ENCODE results near the gene SLC5A9.

The SLC5A9 gene

DNA sequence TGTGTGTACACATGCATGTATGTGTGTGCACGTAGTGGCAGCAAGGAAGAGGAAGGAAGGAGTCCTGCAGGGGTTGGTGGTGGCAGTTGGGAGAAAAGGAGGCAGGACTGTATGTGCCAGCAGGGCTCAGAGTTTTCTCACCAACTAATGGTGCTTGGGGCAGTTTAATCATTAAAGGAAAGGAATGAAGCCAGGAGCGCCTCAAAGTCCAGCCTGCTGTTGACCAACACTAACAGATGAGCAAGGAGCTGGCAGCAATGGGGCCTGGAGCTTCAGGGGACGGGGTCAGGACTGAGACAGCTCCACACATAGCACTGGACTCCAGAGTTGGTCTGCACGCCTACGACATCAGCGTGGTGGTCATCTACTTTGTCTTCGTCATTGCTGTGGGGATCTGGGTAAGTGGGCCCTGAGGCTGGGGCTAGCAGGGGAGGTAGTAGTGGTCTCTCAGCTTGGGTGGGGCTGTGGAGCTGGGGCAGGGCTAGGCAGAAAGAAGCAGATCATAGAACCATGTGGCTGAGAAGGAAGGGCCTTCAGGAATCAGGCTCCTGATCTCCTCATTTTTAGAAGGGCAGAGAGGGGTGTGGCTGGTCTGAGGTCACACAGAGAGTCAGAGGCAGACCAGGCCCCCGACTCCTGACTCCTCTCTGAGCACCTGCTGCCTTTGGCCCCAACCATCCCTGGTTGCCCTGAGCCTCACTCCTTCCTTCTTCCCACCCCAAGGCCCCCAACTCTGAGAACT, at the start of gene SLC5A9:
Gene SLC5A9, plus strand, starts transcription at position 216 of the 742 bp plus-strand sequence. Its CDS starts 21 bp downstream, at position 237.
- Histone ChIP-seq H3K9ac (ENCODE audit: low read length) (no peak within 1 kb of the TSS), H3K27me3 (replicated peaks; ENCODE audit: control insufficient read depth, insufficient read depth, low read length) (peaks cover 27% of the 10 kb centered on the region), H3K36me3 (ENCODE audit: control insufficient read depth, insufficient read depth, low read length, severe bottlenecking) (no peaks in the 10 kb centered on the region), H3K4me1 (ENCODE audit: control insufficient read depth, insufficient read depth, low read length) (no peaks in the 10 kb centered on the region), H3K4me3 (ENCODE audit: low read length) (no peak within 1 kb of the TSS), H3K9me3 (ENCODE audit: control insufficient read depth, low read length) (no peaks in the 10 kb centered on the region)
- no peak for DNase-seq (ENCODE audit: low read depth)

- H3K36me3 ChIP-seq (ENCODE audit: control insufficient read depth, insufficient read depth, low read length, severe bottlenecking) = no peaks in the 10 kb centered on the region
- H3K4me3 ChIP-seq (ENCODE audit: low read length) = no peak overlapping the region
- no peak for DNase-seq (ENCODE audit: low read depth)
- no peak overlapping the region for H3K9ac ChIP-seq (ENCODE audit: low read length)
- peaks cover 5% of the 10 kb centered on the region for H3K9me3 ChIP-seq (ENCODE audit: control insufficient read depth, low read length)
- H3K4me1 ChIP-seq (ENCODE audit: control insufficient read depth, insufficient read depth, low read length) = no peaks in the 10 kb centered on the region
- peaks cover 4% of the 10 kb centered on the region for H3K27me3 ChIP-seq (replicated peaks; ENCODE audit: control insufficient read depth, insufficient read depth, low read length)
These were observed 47.4 kb upstream of the SLC5A9 start for GRCh38 chr1:48175116-48175515.

DNA sequence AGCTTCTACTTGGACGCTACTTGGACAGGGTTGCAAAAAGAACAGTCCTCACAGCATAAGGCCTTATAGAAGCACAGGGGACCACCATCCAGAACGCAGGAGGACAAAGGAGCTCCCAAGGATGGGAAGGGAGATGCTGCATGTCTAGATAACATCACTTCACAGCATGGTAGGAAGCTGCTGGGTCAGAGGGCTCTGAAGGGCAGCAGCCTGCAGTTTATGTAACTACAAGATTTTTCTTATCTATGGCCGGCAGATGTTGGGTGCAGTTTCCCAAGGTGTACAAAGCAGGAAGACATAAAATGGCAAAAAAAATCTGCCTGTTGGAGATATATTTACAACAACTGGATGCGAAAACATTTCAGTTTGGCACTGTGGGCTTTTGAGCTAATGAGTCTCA, 45.3 kb upstream of the SLC5A9 start:
- Histone ChIP-seq H3K9ac (ENCODE audit: low read length) (no peak overlapping the region), H3K4me1 (ENCODE audit: control insufficient read depth, insufficient read depth, low read length) (no peaks in the 10 kb centered on the region), H3K9me3 (ENCODE audit: control insufficient read depth, low read length) (peaks cover 3% of the 10 kb centered on the region), H3K36me3 (ENCODE audit: control insufficient read depth, insufficient read depth, low read length, severe bottlenecking) (no peaks in the 10 kb centered on the region), H3K27me3 (replicated peaks; ENCODE audit: control insufficient read depth, insufficient read depth, low read length) (peaks cover 6% of the 10 kb centered on the region), H3K4me3 (ENCODE audit: low read length) (no peak overlapping the region)
- DNase-seq (ENCODE audit: low read depth) = no peak

GRCh38 chr1:48181669-48182367, 40.7 kb upstream of the SLC5A9 start:
- peaks cover 12% of the 10 kb centered on the region for H3K27me3 ChIP-seq (replicated peaks; ENCODE audit: control insufficient read depth, insufficient read depth, low read length)

DNA sequence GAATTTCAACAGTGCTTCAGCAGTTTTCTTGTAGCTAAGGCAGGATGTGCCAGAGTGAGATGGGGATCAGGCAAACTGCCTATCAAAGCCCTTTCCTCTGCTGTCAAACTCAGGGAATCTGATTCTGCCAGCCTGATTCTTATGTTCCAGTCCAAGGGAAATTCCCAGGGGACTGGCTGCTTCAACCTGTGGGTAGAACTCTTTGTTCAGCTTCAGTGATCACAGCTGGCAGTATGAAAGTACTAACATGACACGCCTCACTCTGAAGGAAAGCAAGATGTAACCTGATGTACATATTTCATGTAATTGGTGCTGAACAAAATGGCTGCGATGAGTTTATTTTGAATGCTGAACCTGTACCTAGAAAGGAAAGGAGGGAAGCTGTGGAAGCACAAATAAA, 40.1 kb upstream of the SLC5A9 start:
- peaks cover 12% of the 10 kb centered on the region for H3K27me3 ChIP-seq (replicated peaks; ENCODE audit: control insufficient read depth, insufficient read depth, low read length)
- no peak overlapping the region for H3K9ac ChIP-seq (ENCODE audit: low read length)
- DNase-seq (ENCODE audit: low read depth) = no peak
- peaks cover 13% of the 10 kb centered on the region for H3K9me3 ChIP-seq (ENCODE audit: control insufficient read depth, low read length)
- no peaks in the 10 kb centered on the region for H3K36me3 ChIP-seq (ENCODE audit: control insufficient read depth, insufficient read depth, low read length, severe bottlenecking)
- H3K4me3 ChIP-seq (ENCODE audit: low read length) = no peak overlapping the region
- H3K4me1 ChIP-seq (ENCODE audit: control insufficient read depth, insufficient read depth, low read length) = no peaks in the 10 kb centered on the region

More at GRCh38 chr1:48181669-48182367, 40.7 kb upstream of the SLC5A9 start:
- Histone ChIP-seq H3K4me1 (ENCODE audit: control insufficient read depth, insufficient read depth, low read length) (no peaks in the 10 kb centered on the region), H3K9ac (ENCODE audit: low read length) (no peak overlapping the region), H3K9me3 (ENCODE audit: control insufficient read depth, low read length) (peaks cover 7% of the 10 kb centered on the region), H3K4me3 (ENCODE audit: low read length) (no peak overlapping the region), H3K36me3 (ENCODE audit: control insufficient read depth, insufficient read depth, low read length, severe bottlenecking) (no peaks in the 10 kb centered on the region)
- no peak for DNase-seq (ENCODE audit: low read depth)

DNA sequence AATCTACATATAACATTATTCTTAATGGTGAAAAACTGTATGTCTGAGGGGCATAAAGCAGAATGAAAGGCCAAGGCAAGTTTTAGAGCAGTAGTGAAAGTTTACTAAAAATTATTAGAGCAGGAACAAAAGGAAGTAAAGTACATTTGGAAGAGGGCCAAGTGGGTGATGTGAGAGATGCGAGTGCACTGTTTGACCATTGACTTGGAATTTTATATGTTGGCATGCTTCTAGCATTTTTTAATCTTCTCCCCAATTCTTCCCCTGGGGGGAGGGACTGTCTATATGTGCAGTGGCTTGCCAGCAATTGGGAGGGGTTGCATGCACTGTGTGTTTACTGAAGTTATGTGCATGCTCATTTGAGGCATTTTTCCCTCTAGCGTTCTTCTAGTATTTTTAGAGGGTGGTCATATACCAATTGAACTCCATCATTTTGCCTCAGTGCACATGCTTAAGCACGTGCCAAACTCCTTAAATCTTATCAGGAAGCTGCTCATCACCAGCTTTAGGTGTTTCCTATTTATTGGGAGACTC, 36.1 kb upstream of the SLC5A9 start:
- no peaks in the 10 kb centered on the region for H3K4me1 ChIP-seq (ENCODE audit: control insufficient read depth, insufficient read depth, low read length)
- H3K27me3 ChIP-seq (replicated peaks; ENCODE audit: control insufficient read depth, insufficient read depth, low read length) = peaks cover 24% of the 10 kb centered on the region
- peaks cover 39% of the 10 kb centered on the region for H3K9me3 ChIP-seq (ENCODE audit: control insufficient read depth, low read length)
- no peak for DNase-seq (ENCODE audit: low read depth)
- no peaks in the 10 kb centered on the region for H3K36me3 ChIP-seq (ENCODE audit: control insufficient read depth, insufficient read depth, low read length, severe bottlenecking)
- H3K4me3 ChIP-seq (ENCODE audit: low read length) = no peak overlapping the region
- no peak overlapping the region for H3K9ac ChIP-seq (ENCODE audit: low read length)

- no peak overlapping the region for H3K4me3 ChIP-seq (ENCODE audit: low read length)
- no peak overlapping the region for H3K9ac ChIP-seq (ENCODE audit: low read length)
- peaks cover 16% of the 10 kb centered on the region for H3K27me3 ChIP-seq (replicated peaks; ENCODE audit: control insufficient read depth, insufficient read depth, low read length)
- no peak for DNase-seq (ENCODE audit: low read depth)
- H3K9me3 ChIP-seq (ENCODE audit: control insufficient read depth, low read length) = peaks cover 39% of the 10 kb centered on the region
- no peaks in the 10 kb centered on the region for H3K4me1 ChIP-seq (ENCODE audit: control insufficient read depth, insufficient read depth, low read length)
- no peaks in the 10 kb centered on the region for H3K36me3 ChIP-seq (ENCODE audit: control insufficient read depth, insufficient read depth, low read length, severe bottlenecking)
These were observed 34.5 kb upstream of the SLC5A9 start for GRCh38 chr1:48187969-48188563.

DNA sequence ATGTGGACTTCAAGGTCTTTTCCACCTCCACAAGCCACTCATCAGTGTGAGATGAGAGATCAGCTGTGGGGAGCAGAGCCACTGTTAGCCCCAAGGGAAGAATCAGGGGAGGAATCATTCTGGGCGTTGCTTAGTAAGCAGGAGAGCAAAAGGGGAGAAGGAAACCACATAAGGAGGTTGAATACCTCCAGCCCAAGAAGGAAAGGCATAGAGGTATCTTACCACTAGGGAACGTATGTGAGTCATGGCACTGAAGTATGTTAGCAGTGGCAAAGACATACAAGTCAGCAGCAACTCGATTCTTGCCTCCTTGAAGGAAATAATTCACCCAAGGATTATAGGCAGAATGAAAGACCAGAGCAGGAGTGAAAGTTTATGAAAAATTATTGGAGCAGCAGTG, 31.6 kb upstream of the SLC5A9 start:
- Histone ChIP-seq H3K4me3 (ENCODE audit: low read length) (no peak overlapping the region), H3K27me3 (replicated peaks; ENCODE audit: control insufficient read depth, insufficient read depth, low read length) (peaks cover 40% of the 10 kb centered on the region), H3K9me3 (ENCODE audit: control insufficient read depth, low read length) (peaks cover 39% of the 10 kb centered on the region)

GRCh38 chr1:48194801-48195200, 27.7 kb upstream of the SLC5A9 start:
- Histone ChIP-seq H3K27me3 (replicated peaks; ENCODE audit: control insufficient read depth, insufficient read depth, low read length) (peaks cover 58% of the 10 kb centered on the region), H3K9me3 (ENCODE audit: control insufficient read depth, low read length) (peaks cover 6% of the 10 kb centered on the region), H3K4me1 (ENCODE audit: control insufficient read depth, insufficient read depth, low read length) (no peaks in the 10 kb centered on the region), H3K36me3 (ENCODE audit: control insufficient read depth, insufficient read depth, low read length, severe bottlenecking) (no peaks in the 10 kb centered on the region), H3K4me3 (ENCODE audit: low read length) (no peak overlapping the region), H3K9ac (ENCODE audit: low read length) (no peak overlapping the region)
- DNase-seq (ENCODE audit: low read depth) = no peak

More for the DNA sequence above, 31.6 kb upstream of the SLC5A9 start:
- DNase-seq (ENCODE audit: low read depth) = no peak
- H3K36me3 ChIP-seq (ENCODE audit: control insufficient read depth, insufficient read depth, low read length, severe bottlenecking) = no peaks in the 10 kb centered on the region
- H3K9ac ChIP-seq (ENCODE audit: low read length) = no peak overlapping the region
- H3K4me1 ChIP-seq (ENCODE audit: control insufficient read depth, insufficient read depth, low read length) = no peaks in the 10 kb centered on the region

- H3K4me3 ChIP-seq (ENCODE audit: low read length) = no peak overlapping the region
- no peaks in the 10 kb centered on the region for H3K36me3 ChIP-seq (ENCODE audit: control insufficient read depth, insufficient read depth, low read length, severe bottlenecking)
- H3K27me3 ChIP-seq (replicated peaks; ENCODE audit: control insufficient read depth, insufficient read depth, low read length) = peaks cover 54% of the 10 kb centered on the region
- no peaks in the 10 kb centered on the region for H3K9me3 ChIP-seq (ENCODE audit: control insufficient read depth, low read length)
- DNase-seq (ENCODE audit: low read depth) = no peak
- H3K9ac ChIP-seq (ENCODE audit: low read length) = no peak overlapping the region
- H3K4me1 ChIP-seq (ENCODE audit: control insufficient read depth, insufficient read depth, low read length) = no peaks in the 10 kb centered on the region
These were observed 26.3 kb upstream of the SLC5A9 start for GRCh38 chr1:48196237-48196636.

DNA sequence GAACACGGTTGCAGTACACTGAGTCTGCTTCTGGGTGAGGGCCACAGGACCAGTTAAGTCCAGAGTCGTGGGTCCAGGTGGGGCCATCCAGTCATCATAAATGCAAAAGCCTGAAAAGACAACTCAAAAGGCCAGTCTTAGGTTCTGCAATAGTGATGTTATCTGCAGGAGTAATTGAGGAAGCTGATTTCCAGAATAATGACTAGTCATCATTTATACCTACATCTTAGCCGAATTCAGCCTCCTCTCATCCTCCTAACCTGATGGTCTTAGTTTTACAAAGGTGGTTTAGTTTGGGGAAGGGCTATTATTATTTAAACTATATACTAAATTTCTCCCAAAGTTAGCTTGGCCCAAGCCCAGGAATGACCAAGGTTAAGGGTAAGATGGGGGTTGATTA, 23.5 kb upstream of the SLC5A9 start:
- Histone ChIP-seq H3K9ac (ENCODE audit: low read length) (no peak overlapping the region), H3K9me3 (ENCODE audit: control insufficient read depth, low read length) (no peaks in the 10 kb centered on the region), H3K27me3 (replicated peaks; ENCODE audit: control insufficient read depth, insufficient read depth, low read length) (peaks cover 49% of the 10 kb centered on the region), H3K4me3 (ENCODE audit: low read length) (no peak overlapping the region), H3K36me3 (ENCODE audit: control insufficient read depth, insufficient read depth, low read length, severe bottlenecking) (no peaks in the 10 kb centered on the region), H3K4me1 (ENCODE audit: control insufficient read depth, insufficient read depth, low read length) (peaks cover 14% of the 10 kb centered on the region)
- DNase-seq (ENCODE audit: low read depth) = no peak

Data from adipocyte (in vitro differentiated cells).